GM12892 (cell line): ENCODE measurements around the gene AMY1C.
"Not testable (repeated sequence)": the region's sequence is repeated elsewhere in the genome, so short reads cannot be mapped to it uniquely, and the experiment has no call there.

Experiments
- POLR2A ChIP-seq: IDR thresholded peaks from 2 replicates; pipeline ENCODE4 v1.6.1; 2011; ENCODE audit warnings: low read depth, low read length, control low read depth
- POLR2AphosphoS5 ChIP-seq: IDR thresholded peaks from 2 replicates; pipeline ENCODE4 v1.6.1; 2011; ENCODE audit warnings: low read depth, low read length, control low read depth

- not testable (repeated sequence) for TF ChIP-seq POLR2AphosphoS5, POLR2A
These were observed 49.0 kb upstream of the AMY1C start for GRCh38 chr1:103700669-103701068.
